GM15510 (cell line): Measurements from ENCODE around the gene PDGFRB.

ENCODE experiments used
- POLR2A ChIP-seq: IDR thresholded peaks from 3 replicates; pipeline ENCODE4 v1.6.1; 2011; ENCODE audit warnings: borderline replicate concordance; ENCODE audit not compliant: insufficient read length; ENCODE audit errors: extremely low read depth

Gene PDGFRB

DNA sequence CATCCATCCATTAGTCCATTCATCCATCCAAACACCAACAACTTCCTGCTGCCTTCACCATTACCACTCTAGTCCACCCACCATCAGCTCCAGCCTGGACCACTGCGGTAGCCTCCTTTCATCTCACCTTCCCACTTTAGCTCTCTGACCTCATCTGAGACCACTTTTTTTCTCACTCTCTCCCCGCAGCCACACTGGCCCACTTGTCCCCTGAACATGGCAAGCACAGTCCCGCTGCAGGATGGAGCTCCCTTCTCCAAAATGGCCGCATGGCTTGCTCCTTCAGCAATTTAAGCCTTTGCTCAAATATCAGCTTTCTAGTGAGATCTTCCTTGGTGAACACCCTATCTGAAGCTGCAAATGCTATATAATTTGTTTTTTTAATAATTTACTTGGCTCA is 80.4 kb downstream of the PDGFRB start:
- TF ChIP-seq POLR2A, result no peak

DNA sequence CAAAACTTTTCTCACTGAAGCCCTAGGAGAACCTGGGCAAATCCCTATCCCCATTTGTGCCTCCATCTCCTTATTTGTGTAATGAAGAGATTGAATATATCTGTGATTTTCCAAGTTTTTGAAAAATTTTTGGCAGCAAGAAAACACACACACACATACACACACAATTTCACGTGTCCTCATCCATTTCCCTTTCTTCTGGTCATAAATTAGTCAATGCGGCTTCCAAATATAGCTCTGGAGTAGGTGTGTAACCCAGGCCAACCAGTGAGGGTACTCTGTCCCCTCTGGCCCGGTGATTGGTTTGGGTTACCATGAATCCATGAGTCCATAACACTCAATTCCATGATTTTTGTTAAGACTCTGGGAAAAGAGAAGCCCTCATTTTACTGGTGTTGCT is 82.0 kb downstream of the PDGFRB start:
- TF ChIP-seq POLR2A, result no peak

DNA sequence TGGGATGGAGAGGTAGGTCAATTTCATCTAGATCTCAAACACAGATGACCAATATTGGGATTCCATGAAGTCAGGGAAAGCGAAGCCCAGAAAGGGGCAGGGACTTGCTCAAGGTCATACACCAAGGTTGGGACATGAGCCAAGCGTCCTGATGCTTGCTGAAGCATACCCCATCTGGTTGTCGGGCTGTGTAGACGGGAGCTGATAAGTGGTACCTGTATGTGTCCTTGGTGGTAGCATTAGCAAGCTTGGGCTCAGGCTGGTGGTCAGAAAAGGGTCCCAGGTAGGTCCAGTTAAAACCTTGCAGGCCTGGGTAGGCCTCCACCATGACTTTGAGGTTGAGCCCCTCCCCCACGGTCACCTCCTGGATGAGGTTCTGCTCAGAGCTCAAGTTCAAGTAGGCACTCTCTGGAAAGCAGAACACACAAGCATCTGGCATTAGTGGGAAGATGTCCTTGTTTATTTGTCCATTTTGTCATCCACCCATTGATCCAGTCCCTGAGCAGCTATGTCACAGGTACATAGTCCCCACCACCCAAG is 82.5 kb downstream of the PDGFRB start:
- no peak for TF ChIP-seq POLR2A

DNA sequence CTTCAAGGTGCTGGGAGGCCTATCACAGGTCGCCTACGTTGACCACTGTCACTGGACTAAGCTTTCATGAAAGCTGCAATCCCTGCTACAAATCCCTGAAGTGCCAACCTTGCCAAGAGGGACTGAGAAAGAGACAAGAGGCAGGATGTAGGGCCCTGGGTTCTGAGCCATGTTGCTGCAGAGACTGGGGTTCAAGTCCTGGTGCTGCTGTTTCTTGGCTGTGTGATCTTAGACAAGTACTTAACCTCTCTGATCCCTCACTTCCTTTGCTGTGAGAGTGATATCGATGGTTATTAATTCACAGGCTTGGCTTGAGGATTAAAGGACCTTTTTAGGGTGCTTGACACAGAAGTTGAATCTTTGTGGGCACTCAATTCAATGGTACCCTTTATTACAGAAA is 84.8 kb downstream of the PDGFRB start:
- no peak for TF ChIP-seq POLR2A

DNA sequence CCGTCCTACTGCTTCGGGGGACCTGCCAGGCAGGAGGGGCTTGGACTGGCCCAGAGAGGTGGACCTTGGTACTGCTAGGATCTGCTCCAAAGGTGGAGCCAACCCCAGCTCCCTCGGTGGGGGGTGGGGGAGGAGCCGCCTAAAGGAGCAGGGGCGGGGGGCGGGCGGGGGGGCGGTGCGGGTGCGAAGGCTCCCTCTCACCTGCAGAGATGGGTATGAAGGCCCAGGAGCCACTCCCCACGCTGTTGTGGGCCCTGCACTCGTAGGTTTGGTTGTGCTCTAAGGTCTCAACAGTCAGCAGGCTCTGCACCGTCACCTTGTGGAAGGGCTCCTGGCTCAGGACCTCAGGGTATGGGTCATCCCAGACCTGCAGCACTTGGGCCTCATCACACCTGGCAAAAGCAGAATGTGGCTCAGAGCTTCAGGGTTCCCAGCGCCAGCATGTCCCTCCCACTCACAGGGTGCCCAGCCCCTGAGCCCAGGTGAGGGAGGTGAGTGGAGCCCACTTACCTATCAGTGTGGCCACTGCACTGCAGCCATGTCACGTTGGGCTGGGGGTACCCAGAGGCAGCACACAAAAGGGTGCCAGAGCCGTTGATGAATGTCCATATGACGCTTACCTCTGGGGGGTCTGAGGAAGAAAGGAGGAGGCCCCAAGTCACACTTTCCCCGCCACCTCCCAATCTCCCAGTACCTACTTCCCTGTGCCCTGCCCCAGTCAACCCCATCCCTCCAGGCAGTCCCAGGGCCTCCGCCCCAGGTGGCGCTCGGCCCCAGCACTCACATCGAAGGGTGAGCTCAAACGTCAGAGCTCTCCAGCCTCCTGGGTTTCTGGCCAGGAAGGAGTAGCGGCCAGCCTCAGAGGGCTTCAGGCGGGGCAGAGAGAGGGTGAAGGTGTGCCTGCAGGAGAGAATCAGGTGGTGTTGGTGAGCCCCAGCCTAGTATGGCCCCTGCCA is 85.7 kb downstream of the PDGFRB start:
- no peak for TF ChIP-seq POLR2A

DNA sequence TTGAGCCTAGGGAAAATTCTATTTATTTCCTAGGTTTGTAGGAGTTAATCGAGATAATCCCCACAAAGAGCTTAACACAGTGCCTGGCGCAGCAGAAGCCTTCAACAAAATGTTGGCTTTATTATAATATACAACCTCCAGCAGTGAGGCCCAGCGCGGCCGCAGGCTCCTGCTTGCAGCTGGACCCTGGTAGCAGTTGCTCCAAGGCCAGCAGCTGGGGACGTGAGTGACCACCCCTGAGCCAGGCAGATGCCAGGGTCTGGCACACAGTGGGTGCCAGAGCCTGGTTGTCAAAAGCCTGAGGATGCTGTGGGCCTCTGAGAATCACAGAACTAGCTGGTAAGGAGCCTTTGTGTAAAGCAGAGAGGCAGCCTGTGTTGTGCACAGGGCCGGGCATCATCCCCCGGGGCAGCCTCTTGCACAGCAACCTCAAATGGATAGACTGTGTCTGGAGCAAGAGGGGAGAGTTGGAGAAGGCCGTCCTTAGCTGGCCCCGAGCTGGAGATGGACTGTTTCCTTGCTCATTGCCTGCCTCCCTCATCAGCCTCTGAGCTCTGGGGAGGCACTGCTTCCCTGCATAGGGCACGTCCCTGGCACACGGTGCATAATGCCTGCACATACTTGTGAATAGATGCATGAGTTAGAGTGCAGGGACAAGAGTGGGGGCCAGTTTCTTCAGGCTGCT is 86.5 kb downstream of the PDGFRB start:
- TF ChIP-seq POLR2A, result no peak

DNA sequence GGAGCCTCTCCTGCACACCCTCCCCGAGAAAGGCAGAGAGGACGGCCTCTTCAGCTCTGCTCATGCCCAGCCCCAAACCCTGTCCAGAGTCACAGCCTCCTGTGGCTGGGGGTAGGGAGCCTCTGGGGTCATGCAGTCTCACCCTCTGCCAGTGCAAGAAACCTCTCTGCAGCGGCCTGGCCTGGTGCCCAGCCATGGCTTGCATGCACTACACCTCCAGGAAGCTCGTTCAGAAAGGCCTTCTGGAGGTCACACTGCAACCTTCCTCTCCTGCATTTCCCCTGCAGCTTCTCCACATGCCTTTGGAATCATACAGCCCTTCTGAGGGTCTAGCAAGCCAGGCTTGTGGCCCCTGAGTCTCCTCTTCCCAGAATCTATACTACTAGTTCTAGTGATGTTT is 87.2 kb downstream of the PDGFRB start:
- TF ChIP-seq POLR2A, result no peak

DNA sequence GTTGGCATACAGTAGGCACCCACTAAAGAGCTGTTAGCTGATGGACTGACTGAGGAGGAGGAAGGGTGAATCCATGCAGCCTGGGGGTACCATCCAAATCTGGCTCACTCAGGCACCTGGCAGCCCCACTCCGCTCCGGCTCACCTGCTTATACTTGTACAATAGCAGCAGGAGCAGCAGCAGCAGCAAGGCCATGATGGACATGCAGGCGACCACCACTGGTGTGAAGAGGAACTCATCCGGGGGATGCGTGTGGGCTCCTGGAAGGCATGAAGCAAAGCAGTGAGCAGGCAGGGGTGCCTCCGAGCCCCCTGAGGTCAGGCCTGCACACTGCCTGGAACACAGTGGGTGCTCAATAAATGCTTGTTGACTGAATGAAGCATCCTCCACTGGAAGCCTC is 87.6 kb downstream of the PDGFRB start:
- TF ChIP-seq POLR2A, result no peak

DNA sequence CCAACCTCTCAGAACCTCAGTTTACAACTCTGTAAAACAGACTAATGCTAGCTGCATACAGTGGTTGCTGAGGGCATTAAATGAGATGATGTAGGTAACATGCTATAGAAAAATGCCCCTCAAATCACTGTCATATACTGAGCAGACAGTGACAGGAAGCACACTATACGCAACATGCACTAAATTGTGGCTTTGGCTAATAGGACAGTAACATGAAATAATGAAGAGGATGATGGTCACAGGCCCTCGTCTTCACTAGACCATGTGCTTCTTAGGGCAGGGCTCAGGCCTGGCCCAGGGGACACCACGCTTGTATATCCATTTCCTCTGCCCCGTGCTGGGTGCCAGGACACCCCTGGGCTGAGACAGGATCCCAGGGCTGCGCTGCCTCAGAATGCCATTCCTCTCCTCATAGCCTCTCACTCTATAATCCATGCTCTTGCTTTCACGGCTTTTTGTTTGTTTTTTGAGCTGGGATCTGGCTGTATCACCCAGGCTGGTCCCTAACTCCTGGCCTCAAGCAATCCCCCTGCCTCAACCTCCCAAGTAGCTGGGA is 88.2 kb downstream of the PDGFRB start:
- TF ChIP-seq POLR2A, result no peak

DNA sequence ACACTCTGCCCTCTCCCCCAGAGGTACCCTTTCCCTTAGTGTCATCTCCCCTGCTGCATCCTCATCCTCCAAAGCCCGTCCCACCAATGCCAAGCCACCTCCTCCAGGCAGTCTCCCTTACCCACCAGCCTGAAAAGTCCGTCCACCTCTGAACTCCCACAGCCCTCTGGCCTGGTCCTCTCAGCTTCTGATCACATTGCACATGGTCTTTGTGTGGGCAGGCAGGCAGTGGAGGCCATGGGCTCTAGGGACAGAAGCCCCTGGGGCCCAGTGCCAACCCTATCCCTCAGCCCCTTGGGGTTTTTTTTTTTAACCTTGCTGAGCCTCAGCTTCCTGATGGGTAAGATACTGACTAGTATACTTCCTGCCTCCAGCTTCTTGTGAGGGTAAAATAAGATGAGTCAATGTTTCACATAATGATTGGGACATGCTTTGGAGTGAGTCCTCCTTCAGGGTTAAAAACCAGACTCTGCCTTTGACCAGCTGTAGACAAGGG is 88.7 kb downstream of the PDGFRB start:
- TF ChIP-seq POLR2A, result no peak

DNA sequence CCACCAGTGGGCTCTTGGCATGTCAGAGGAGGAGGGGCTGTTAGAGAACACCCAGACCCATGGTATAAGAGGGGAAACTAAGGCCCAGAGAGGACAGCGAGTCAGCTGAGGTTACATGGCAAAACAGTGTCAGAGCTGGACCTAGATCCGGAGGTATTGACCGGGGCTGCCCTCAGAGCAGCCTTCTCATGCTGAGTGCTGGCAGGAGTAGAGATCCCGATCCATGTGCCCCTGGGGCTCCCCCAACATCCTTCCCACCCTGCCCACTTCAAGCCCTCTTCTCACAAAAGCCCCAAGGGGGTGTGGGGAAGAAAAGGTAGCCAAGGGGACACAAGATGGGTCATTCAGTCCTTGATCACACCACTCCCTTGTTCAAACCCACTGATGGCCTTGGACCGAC is 89.2 kb downstream of the PDGFRB start:
- no peak for TF ChIP-seq POLR2A

DNA sequence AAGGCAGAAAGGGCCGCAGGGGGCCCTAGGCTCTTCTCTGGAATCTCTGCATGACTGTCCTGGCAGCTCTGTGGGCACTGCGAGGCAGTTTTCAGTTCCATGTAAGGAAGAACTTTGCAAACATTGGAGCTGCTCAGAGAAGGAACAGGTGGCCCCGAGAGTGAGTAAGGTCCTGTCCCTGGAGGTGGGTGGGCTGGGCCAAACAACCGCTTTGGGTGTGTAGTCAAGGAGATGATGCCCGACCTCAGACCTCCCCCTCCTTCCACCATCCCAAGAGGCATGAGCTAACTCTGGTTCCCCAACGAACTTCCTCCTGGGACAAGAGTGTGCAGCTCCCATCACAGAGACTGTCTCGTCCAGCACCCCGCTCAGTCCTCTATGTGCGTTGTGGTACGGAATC is 89.8 kb downstream of the PDGFRB start:
- TF ChIP-seq POLR2A, result no peak

DNA sequence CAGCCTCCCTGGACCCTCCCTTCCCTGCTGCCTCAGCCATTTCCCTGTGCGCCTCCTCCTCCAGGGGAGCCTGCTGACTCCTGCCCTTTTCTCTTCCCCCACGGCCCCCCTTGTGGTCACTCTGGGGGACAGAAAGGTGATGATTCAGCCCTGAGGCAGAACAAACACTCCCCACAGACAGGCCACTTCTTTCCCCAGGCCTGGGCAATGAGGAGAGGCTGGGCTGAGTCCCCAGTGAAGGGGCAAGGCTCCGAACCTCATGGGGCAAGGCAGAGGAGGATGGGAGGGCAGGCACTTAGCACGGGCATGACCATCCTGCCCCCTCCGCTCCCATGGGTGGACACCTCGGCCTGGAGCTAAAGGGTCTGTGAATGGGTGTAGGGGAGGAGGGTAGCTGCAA is 90.3 kb downstream of the PDGFRB start:
- TF ChIP-seq POLR2A, result no peak

DNA sequence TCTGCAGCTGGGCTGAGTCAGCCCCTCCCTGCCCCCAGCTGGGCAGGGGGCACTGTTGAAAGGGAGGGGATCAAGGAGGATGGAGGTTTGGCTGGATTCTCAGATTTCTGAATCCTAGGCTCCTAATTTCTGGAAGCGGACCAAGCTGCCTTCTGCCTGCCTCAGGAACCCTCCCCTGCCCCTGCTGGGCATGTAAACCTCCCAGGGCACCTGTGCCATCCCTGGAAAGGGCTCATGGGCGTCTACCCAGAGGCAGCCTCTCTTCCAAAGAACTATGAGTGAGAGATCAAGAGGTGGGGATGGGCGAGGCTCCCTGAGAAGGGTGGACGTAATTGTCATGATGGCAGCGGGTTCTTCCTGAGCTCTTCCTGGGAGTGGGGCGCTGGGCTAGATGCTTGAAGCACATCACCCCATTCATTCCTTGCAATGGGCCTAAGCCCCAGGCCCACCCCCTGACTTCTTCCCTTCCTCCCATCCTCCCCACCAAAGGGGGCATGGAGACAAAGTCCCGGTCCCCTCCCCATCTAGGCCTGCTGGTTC is 90.9 kb downstream of the PDGFRB start:
- no peak for TF ChIP-seq POLR2A
